HepG2 (cell line): Measurements from ENCODE around the gene MTSS2. TPM values are rescaled to one million over a fixed set of nuclear protein-coding genes. Genes with fewer than 3 reads are reported as not detected.
A peak's percentile ranks its signal among the peaks of the same experiment; 100 is the strongest.

Source experiments
- ATF6 ChIP-seq: sonication (generic); formaldehyde crosslinking; conservative IDR thresholded peaks from 2 replicates; pipeline ENCODE4 v1.4.0; 2020; ENCODE audit warnings: missing genetic modification reagents
- CENPBD1 ChIP-seq: sonication (generic); formaldehyde crosslinking; IDR thresholded peaks from 2 replicates; pipeline ENCODE4 v1.8.0; 2022; ENCODE audit warnings: missing genetic modification reagents, low read depth, mild to moderate bottlenecking, borderline replicate concordance
- GATA4 ChIP-seq: sonication (generic); IDR thresholded peaks from 2 replicates; pipeline ENCODE4 v1.6.1; 2016; ENCODE audit warnings: antibody characterized with exemption, low read depth, borderline replicate concordance
- GATAD1 ChIP-seq: IDR thresholded peaks from 2 replicates; pipeline ENCODE4 v1.6.1; 2016; ENCODE audit warnings: missing genetic modification reagents, missing compliant biosample characterization
- GLI4 ChIP-seq: sonication (generic); formaldehyde crosslinking; IDR thresholded peaks from 2 replicates; pipeline ENCODE4 v1.5.1; 2020; ENCODE audit warnings: missing genetic modification reagents, mild to moderate bottlenecking, moderate library complexity, borderline replicate concordance
- KMT2A ChIP-seq: sonication (generic); formaldehyde crosslinking; IDR thresholded peaks from 2 replicates; pipeline ENCODE4 v1.4.0; 2020; ENCODE audit warnings: missing genetic modification reagents
- MTERF4 ChIP-seq: sonication (generic); formaldehyde crosslinking; IDR thresholded peaks from 2 replicates; pipeline ENCODE4 v1.8.0; 2023; ENCODE audit warnings: mild to moderate bottlenecking, missing genetic modification reagents
- MYC ChIP-seq: sonication (generic); formaldehyde crosslinking; IDR thresholded peaks from 2 replicates; pipeline ENCODE4 v1.9.0; 2021; ENCODE audit warnings: missing genetic modification reagents, borderline replicate concordance
- PLRG1 ChIP-seq: fragments of 450-650 bp; conservative IDR thresholded peaks from 2 replicates; pipeline ENCODE4 v1.6.1; 2016
- RFX1 ChIP-seq: fragments of 450-650 bp; IDR thresholded peaks from 2 replicates; pipeline ENCODE4 v1.6.1; 2017
- RFX3 ChIP-seq: IDR thresholded peaks from 2 replicates; pipeline ENCODE4 v1.6.1; 2016; ENCODE audit warnings: missing biosample characterization, missing genetic modification reagents
- SMC3 ChIP-seq: IDR thresholded peaks from 2 replicates; pipeline ENCODE4 v1.6.1; 2011; ENCODE audit warnings: low read length, improper control_type of control experiment
- SNAI1 ChIP-seq: sonication (generic); formaldehyde crosslinking; IDR thresholded peaks from 2 replicates; pipeline ENCODE4 v1.5.0; 2020; ENCODE audit warnings: mild to moderate bottlenecking, missing genetic modification reagents, borderline replicate concordance
- SP1 ChIP-seq, 2 experiments: fragments of 450-650 bp in 1 of 2; sonication (generic) in 1 of 2; formaldehyde crosslinking in 1 of 2; IDR thresholded peaks; 2 replicates each; pipeline versions ENCODE4 v1.4.0 to v1.6.1; 2016 to 2020; ENCODE audit warnings: missing genetic modification reagents in 1 of 2
- ZBTB21 ChIP-seq: sonication (generic); formaldehyde crosslinking; IDR thresholded peaks from 2 replicates; pipeline ENCODE4 v1.4.0; 2020; ENCODE audit warnings: missing genetic modification reagents
- ZBTB42 ChIP-seq: sonication (generic); formaldehyde crosslinking; IDR thresholded peaks from 2 replicates; pipeline ENCODE4 v1.5.0; 2020; ENCODE audit warnings: mild to moderate bottlenecking, missing genetic modification reagents
- ZFP62 ChIP-seq: sonication (generic); formaldehyde crosslinking; IDR thresholded peaks from 2 replicates; pipeline ENCODE4 v1.4.0; 2020; ENCODE audit warnings: missing genetic modification reagents
- ZNF260 ChIP-seq: sonication (generic); formaldehyde crosslinking; IDR thresholded peaks from 2 replicates; pipeline ENCODE4 v1.4.0; 2020; ENCODE audit warnings: missing genetic modification reagents, low read depth, mild to moderate bottlenecking, borderline replicate concordance
- ZNF274 ChIP-seq: sonication (generic); formaldehyde crosslinking; IDR thresholded peaks from 2 replicates; pipeline ENCODE4 v1.5.1; 2020; ENCODE audit warnings: mild to moderate bottlenecking, missing genetic modification reagents
- ZNF563 ChIP-seq: sonication (generic); formaldehyde crosslinking; IDR thresholded peaks from 2 replicates; pipeline ENCODE4 v1.8.0; 2022; ENCODE audit warnings: mild to moderate bottlenecking, moderate library complexity, missing genetic modification reagents
- ZNF770 ChIP-seq: sonication (generic); formaldehyde crosslinking; IDR thresholded peaks from 2 replicates; pipeline ENCODE4 v1.5.0; 2020; ENCODE audit warnings: mild to moderate bottlenecking, missing genetic modification reagents
- ZNF781 ChIP-seq: sonication (generic); formaldehyde crosslinking; IDR thresholded peaks from 2 replicates; pipeline ENCODE4 v1.5.1; 2020; ENCODE audit warnings: borderline replicate concordance, mild to moderate bottlenecking, missing genetic modification reagents; ENCODE audit errors: not compliant biosample characterization
- polyA plus RNA-seq, 8 experiments: library from polyadenylated mRNA; depleted of rRNA in 3 of 8; stranded (reverse) in 7 of 8; unstranded in 1 of 8; fragments of >200 nt; fragmentation: Illumina TruSeq in 4 of 8; extraction: Trizol in 4 of 8; gene quantifications; 2 replicates each; pipeline versions ENCODE4 v1.2.1 to v1.2.3, GENCODE V29; 2011 to 2016; ENCODE audit warnings: low read depth in 4 of 8, missing spikeins in 1 of 8, mixed read lengths in 1 of 8; ENCODE audit not compliant: insufficient read depth in 1 of 8
- total RNA-seq, 5 experiments: library from RNA; depleted of rRNA; stranded (reverse); fragments of >200 nt; fragmentation: Illumina TruSeq; extraction: Trizol; gene quantifications; 2 replicates each; pipeline ENCODE4 v1.2.3, GENCODE V29; 2016; ENCODE audit warnings: low read depth in 1 of 5

The MTSS2 gene
- total and polyA plus RNA-seq, 2 of the 13 experiments (the other 11 are each of a cell fraction or from before 2014, with no cell fraction given), result 132 to 242 TPM

- TF ChIP-seq ZNF274 (CRISPR knock-in tag), result peak; percentile 70; the same call in 1 of the 2 replicates
- TF ChIP-seq PLRG1, result no peak
- peak; percentile 98 for TF ChIP-seq MYC
- no peak; the same call in 1 of the 2 replicates for TF ChIP-seq MTERF4 (CRISPR knock-in tag)
- TF ChIP-seq ZBTB21 (CRISPR knock-in tag), result no peak
- no peak for TF ChIP-seq SMC3
- peak; percentile 60; the same call in 1 of the 2 replicates for TF ChIP-seq GATAD1
- peak; percentile 73 for TF ChIP-seq ZBTB42 (CRISPR knock-in tag)
- no peak for TF ChIP-seq GATA4
- no peak for TF ChIP-seq CENPBD1
- TF ChIP-seq ZNF563, result peak; percentile 100
- TF ChIP-seq ZNF260 (CRISPR knock-in tag), result no peak
- no peak for TF ChIP-seq ZFP62 (CRISPR knock-in tag)
- peak; percentile 24 for TF ChIP-seq ZNF781 (CRISPR knock-in tag)
- TF ChIP-seq SP1 (IDR thresholded peaks at IDR 0.05), result no peak
- no peak; the same call in 1 of the 2 replicates for TF ChIP-seq SP1 (CRISPR knock-in tag; IDR thresholded peaks at IDR 0.05)
- TF ChIP-seq ZNF770, result peak; percentile 93
- no peak for TF ChIP-seq GLI4 (CRISPR knock-in tag)
- TF ChIP-seq ATF6 (CRISPR knock-in tag), result no peak
- TF ChIP-seq KMT2A (CRISPR knock-in tag), result peak; percentile 54; the same call in 1 of the 2 replicates
- no peak for TF ChIP-seq RFX3 (CRISPR knock-in tag)
- TF ChIP-seq SNAI1, result 0 out of 2 replicates have a peak, but pooled peaks have one; percentile 24
- TF ChIP-seq RFX1, result no peak
Observed at GRCh38 chr16:70711211-70712031, 25.6 kb upstream of the MTSS2 start (continued).
